Measurements from ENCODE around the gene GABRG3.

GRCh38 chr15:27330326-27330725, 359.3 kb downstream of the GABRG3 start:
- TF ChIP-seq CTCF (optimal IDR thresholded peaks at IDR 0.05 in 1 of 3, IDR thresholded peaks at IDR 0.05 in 1 of 3, conservative IDR thresholded peaks at IDR 0.05 in 1 of 3; ENCODE audit: extremely low read depth in 1 of 3, insufficient read depth in 2 of 3, low read length in 3 of 3), result no peak
- TF ChIP-seq EZH2 (IDR thresholded peaks at IDR 0.05; ENCODE audit: low read length), result no peak
